Neural cell (in vitro differentiated cells): ENCODE measurements around the gene HOXC9.

Experiments
- EP300 ChIP-seq: fragments of 450-650 bp; conservative IDR thresholded peaks from 2 replicates; pipeline ENCODE4 v1.6.1; 2014; ENCODE audit warnings: antibody characterized with exemption, mild to moderate bottlenecking, moderate library complexity; ENCODE audit not compliant: poor library complexity, severe bottlenecking
- POLR2AphosphoS5 ChIP-seq: IDR thresholded peaks from 2 replicates; pipeline ENCODE4 v1.6.1; 2012
- TF ChIP-seq, protein P1 (sequence below): fragments of 450-650 bp; IDR thresholded peaks from 2 replicates; pipeline ENCODE4 v1.5.1; 2014; ENCODE audit warnings: antibody characterized with exemption, mild to moderate bottlenecking, moderate library complexity; ENCODE audit not compliant: poor library complexity, severe bottlenecking

GRCh38 chr12:54002278-54002914 is 2.4 kb downstream of the HOXC9 start:
- no peak for TF ChIP-seq POLR2AphosphoS5
- TF ChIP-seq, protein P1, sequence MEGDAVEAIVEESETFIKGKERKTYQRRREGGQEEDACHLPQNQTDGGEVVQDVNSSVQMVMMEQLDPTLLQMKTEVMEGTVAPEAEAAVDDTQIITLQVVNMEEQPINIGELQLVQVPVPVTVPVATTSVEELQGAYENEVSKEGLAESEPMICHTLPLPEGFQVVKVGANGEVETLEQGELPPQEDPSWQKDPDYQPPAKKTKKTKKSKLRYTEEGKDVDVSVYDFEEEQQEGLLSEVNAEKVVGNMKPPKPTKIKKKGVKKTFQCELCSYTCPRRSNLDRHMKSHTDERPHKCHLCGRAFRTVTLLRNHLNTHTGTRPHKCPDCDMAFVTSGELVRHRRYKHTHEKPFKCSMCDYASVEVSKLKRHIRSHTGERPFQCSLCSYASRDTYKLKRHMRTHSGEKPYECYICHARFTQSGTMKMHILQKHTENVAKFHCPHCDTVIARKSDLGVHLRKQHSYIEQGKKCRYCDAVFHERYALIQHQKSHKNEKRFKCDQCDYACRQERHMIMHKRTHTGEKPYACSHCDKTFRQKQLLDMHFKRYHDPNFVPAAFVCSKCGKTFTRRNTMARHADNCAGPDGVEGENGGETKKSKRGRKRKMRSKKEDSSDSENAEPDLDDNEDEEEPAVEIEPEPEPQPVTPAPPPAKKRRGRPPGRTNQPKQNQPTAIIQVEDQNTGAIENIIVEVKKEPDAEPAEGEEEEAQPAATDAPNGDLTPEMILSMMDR, result no peak
- no peak for TF ChIP-seq EP300
